C4-2B (cell line): Measurements from ENCODE around the gene DGKG.

Experiments used
- CTCF ChIP-seq: fragments of 450-650 bp; conservative IDR thresholded peaks from 2 replicates; pipeline ENCODE4 v1.5.1; 2017; ENCODE audit warnings: mild to moderate bottlenecking
- ZFX ChIP-seq: fragments of 450-650 bp; IDR thresholded peaks from 2 replicates; pipeline ENCODE4 v1.6.1; 2017

- TF ChIP-seq CTCF (no peak), ZFX (no peak)
These were observed 80.9 kb downstream of the DGKG start for GRCh38 chr3:186281176-186281575.
